IMR-90 (cell line): ENCODE results near the gene CACNA1D.

Source experiments
- POLR2A ChIP-seq: IDR thresholded peaks from 2 replicates; pipeline ENCODE4 v1.6.1; 2012; ENCODE audit warnings: mild to moderate bottlenecking, low read depth, low read length
- TF ChIP-seq, protein P1 (sequence below): fragments of 150-350 bp; IDR thresholded peaks from 2 replicates; pipeline ENCODE4 v1.6.1; 2017; ENCODE audit warnings: mild to moderate bottlenecking, antibody characterized with exemption, low read length, low read depth

DNA sequence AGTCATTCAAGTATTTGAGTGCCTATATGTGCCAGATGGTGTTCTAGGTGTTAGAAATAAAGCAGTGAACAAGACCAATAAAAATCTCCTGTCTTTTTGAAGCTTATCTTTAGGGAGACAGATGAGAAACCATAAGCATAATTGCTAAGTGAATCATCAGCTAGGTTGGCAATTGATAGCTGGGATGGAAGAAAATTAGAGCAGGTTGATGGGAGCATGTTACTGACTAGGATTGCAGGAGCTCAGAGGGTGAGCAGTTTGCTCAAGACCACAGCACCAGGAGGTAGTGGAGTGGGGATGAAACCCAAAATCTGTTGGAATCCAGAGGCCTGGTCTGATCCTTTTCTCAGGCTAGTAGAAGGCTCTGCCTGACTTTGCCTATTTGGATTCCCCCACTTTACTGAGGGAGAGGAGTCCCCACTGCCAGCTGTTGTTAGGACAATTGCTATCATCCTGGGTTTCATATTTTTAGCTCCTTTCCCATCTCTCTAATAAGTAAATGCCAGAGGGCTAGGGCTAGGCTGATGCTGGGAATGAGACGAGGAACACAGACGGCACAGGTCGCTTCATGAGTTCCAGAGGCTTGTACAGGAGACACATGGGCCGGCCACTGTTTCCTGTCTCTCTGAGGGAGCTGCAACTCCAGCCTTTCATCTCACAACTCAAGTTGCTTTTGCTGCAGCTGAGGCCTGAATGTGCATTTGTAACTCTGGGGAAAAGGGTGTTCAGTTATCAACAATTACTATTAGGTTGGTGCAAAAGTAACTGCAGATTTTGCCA, 102.9 kb downstream of the CACNA1D start:
- TF ChIP-seq, protein P1, sequence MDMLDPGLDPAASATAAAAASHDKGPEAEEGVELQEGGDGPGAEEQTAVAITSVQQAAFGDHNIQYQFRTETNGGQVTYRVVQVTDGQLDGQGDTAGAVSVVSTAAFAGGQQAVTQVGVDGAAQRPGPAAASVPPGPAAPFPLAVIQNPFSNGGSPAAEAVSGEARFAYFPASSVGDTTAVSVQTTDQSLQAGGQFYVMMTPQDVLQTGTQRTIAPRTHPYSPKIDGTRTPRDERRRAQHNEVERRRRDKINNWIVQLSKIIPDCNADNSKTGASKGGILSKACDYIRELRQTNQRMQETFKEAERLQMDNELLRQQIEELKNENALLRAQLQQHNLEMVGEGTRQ: no peak
- TF ChIP-seq POLR2A: no peak
